RWPE1 (cell line): Measurements from ENCODE around the gene MED12L.

Source experiments
- CTCF ChIA-PET: fragments of 350-600 bp; sonication (Branson Sonifier 250); formaldehyde crosslinking; extraction: SDS; loops from one replicate; lab custom pipeline; 2021; lab: Yijun Ruan, JAX
- POLR2A ChIA-PET: fragments of 400-600 bp; formaldehyde crosslinking; extraction: SDS; loops from one replicate; lab custom pipeline; 2020; ENCODE audit warnings: antibody characterized with exemption; ENCODE audit not compliant: low non-redundant PET; lab: Yijun Ruan, JAX
- DNase-seq: peaks from one replicate; pipeline ENCODE4 v3.0.0; 2012; ENCODE audit warnings: low spot score
- H3K27ac ChIP-seq: fragments of 450-650 bp; 2 replicates; pipeline ENCODE4 v1.5.1; 2017
- TF ChIP-seq, protein P1 (sequence below): fragments of 450-650 bp; conservative IDR thresholded peaks from 2 replicates; pipeline ENCODE4 v1.5.1; 2017; ENCODE audit warnings: low read depth, mild to moderate bottlenecking

MED12L gene

DNA sequence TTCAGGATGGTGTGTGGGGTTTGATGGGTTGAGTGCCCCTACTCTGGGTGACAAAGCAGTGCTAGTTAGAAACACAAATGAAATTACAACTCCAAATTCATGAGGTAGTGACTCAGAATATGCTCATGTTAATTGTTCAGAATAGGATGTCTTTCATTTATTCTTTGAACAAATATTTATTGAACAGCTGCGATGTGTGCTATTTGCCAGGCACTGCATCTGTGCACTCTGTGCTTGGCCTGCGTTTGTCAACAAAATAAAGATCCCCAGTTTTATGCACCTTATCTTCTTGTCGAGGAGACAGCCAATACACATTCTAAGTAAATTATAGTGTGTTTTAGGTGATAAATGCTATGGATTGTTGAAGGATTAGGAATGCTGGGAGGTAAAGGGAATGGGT is 27.3 kb downstream of the MED12L start:
- H3K27ac ChIP-seq: no peak overlapping the region
- ChIA-PET CTCF (no interaction called here), POLR2A (no interaction called here)
- TF ChIP-seq, protein P1, sequence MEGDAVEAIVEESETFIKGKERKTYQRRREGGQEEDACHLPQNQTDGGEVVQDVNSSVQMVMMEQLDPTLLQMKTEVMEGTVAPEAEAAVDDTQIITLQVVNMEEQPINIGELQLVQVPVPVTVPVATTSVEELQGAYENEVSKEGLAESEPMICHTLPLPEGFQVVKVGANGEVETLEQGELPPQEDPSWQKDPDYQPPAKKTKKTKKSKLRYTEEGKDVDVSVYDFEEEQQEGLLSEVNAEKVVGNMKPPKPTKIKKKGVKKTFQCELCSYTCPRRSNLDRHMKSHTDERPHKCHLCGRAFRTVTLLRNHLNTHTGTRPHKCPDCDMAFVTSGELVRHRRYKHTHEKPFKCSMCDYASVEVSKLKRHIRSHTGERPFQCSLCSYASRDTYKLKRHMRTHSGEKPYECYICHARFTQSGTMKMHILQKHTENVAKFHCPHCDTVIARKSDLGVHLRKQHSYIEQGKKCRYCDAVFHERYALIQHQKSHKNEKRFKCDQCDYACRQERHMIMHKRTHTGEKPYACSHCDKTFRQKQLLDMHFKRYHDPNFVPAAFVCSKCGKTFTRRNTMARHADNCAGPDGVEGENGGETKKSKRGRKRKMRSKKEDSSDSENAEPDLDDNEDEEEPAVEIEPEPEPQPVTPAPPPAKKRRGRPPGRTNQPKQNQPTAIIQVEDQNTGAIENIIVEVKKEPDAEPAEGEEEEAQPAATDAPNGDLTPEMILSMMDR: no peak
- no peak for DNase-seq

DNA sequence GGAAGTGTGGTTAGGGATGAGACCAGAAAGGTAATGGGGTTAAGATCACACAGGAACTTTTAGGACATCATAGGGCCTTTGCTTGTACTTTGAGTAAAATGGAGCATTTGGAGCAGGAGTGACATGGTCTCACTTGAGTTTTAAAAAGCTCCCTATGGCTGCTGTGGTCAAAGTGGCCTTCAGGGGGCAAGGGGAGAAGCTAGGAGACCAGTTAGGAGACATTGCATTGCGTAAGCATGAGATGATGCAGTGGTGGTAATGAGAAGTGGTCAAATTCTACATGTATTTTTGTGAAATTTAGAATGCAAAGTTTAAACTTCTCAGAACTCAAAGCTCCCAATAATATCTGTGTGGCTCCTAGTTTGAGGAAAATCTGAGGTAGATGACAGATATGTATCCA is 27.9 kb downstream of the MED12L start:
- POLR2A ChIA-PET: no interaction called here
- TF ChIP-seq, protein P1: no peak
- no peak for DNase-seq
- CTCF ChIA-PET: no interaction called here
- no peak overlapping the region for H3K27ac ChIP-seq

GRCh38 chr3:151117047-151117446 is 31.6 kb downstream of the MED12L start:
- POLR2A ChIA-PET: no interaction called here
- CTCF ChIA-PET: no interaction called here
- no peak overlapping the region for H3K27ac ChIP-seq
- DNase-seq: no peak
- TF ChIP-seq, protein P1: no peak

GRCh38 chr3:151119188-151119587 is 33.7 kb downstream of the MED12L start:
- DNase-seq: no peak
- ChIA-PET CTCF (no interaction called here), POLR2A (no interaction called here)
- H3K27ac ChIP-seq: no peak overlapping the region
- TF ChIP-seq, protein P1: no peak

GRCh38 chr3:151120409-151120808 is 34.9 kb downstream of the MED12L start:
- no peak overlapping the region for H3K27ac ChIP-seq
- POLR2A ChIA-PET: no interaction called here
- TF ChIP-seq, protein P1: no peak
- no peak for DNase-seq
- CTCF ChIA-PET: interaction anchor here (0.6 kb wide), 4 partner anchors 26 to 136 kb away, joined by 3 to 6 read pairs (median 3); no protein-coding TSS in a partner anchor

DNA sequence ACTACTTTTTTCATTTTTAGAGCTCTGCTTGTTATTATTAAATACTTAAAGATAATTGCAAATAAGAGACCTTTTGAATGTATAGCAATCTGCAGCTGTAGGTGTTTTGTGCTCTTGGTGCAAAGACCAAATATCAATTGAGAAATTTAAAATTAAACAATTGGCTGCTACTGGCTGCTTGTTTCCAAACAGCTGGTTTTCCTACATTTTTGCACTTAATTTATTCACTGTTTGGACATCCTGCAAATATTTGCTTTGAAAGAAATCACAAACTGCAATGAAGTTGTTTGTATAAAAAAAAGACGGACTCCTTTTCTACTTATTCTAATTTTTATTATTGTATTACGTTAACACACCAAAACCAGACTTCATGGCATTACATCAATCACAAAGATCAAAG is 35.6 kb downstream of the MED12L start:
- ChIA-PET POLR2A (no interaction called here), CTCF (interaction anchor here (0.6 kb wide), 2 partner anchors 29 to 133 kb away, joined by 3 read pairs; no protein-coding TSS in a partner anchor)
- DNase-seq: no peak
- H3K27ac ChIP-seq: no peak overlapping the region
- TF ChIP-seq, protein P1: no peak
